PC-3 (cell line): ENCODE data around the gene MARCHF6. TPM values are rescaled to one million over a fixed set of nuclear protein-coding genes. Genes with fewer than 3 reads are reported as not detected.
"Not testable (repeated sequence)": the region's sequence is repeated elsewhere in the genome, so short reads cannot be mapped to it uniquely, and the experiment has no call there.

Experiments used
- ATAC-seq: fragments of 200-7000 bp; cut with Tn5 transposase; 2 replicates; pipeline ENCODE4 v1.9.1; 2020; ENCODE audit warnings: mild to moderate bottlenecking, moderate library complexity
- BruUV-seq: library from RNA; stranded (reverse); fragments of 400-500 nt; replicated peaks from 2 replicates; lab custom pipeline; 2021; lab: Mats Ljungman, UMichigan
- CTCF ChIA-PET: fragments of 300-600 bp; sonication (Branson Sonifier 250); formaldehyde crosslinking; loops from one replicate; lab custom pipeline; 2022; ENCODE audit warnings: antibody characterized with exemption; lab: Charles Lee
- POLR2A ChIA-PET: fragments of 300-600 bp; sonication (Branson Sonifier 250); formaldehyde crosslinking; loops from one replicate; lab custom pipeline; 2022; ENCODE audit warnings: antibody characterized with exemption; ENCODE audit not compliant: unreplicated experiment; lab: Charles Lee
- DNase-seq: peaks from one replicate; pipeline ENCODE4 v3.0.0-alpha.2; 2015
- H2AFZ ChIP-seq: fragments of 300-600 bp; sonication (generic); 2 replicates; pipeline ENCODE4 v1.6.0; 2016; ENCODE audit warnings: antibody characterized with exemption, low read length
- H3F3A ChIP-seq: fragments of 300-600 bp; sonication (generic); one replicate; pipeline ENCODE4 v1.6.0; 2017; ENCODE audit warnings: antibody characterized with exemption, low read length, control low read depth, mild to moderate bottlenecking; ENCODE audit not compliant: unreplicated experiment
- H3K27ac ChIP-seq: fragments of 300-600 bp; sonication (generic); 2 replicates; pipeline ENCODE4 v1.5.1; 2016; ENCODE audit warnings: mild to moderate bottlenecking, low read length
- H3K27me3 ChIP-seq: fragments of 300-600 bp; sonication (generic); 2 replicates; pipeline ENCODE4 v1.6.1; 2016; ENCODE audit warnings: low read length, mixed read lengths
- H3K36me3 ChIP-seq: fragments of 300-600 bp; sonication (generic); 2 replicates; pipeline ENCODE4 v1.6.1; 2016; ENCODE audit warnings: low read depth, mixed run types, low read length, mixed read lengths
- H3K4me1 ChIP-seq: fragments of 300-600 bp; sonication (generic); 2 replicates; pipeline ENCODE4 v1.5.1; 2016; ENCODE audit warnings: low read length; ENCODE audit not compliant: insufficient read depth
- H3K4me2 ChIP-seq: fragments of 300-600 bp; sonication (generic); 2 replicates; pipeline ENCODE4 v1.6.0; 2016; ENCODE audit warnings: low read length
- H3K4me3 ChIP-seq: fragments of 300-600 bp; sonication (generic); 2 replicates; pipeline ENCODE4 v1.5.1; 2016; ENCODE audit warnings: mild to moderate bottlenecking, low read length, mixed read lengths
- H3K79me2 ChIP-seq: fragments of 300-600 bp; sonication (generic); 2 replicates; pipeline ENCODE4 v1.6.1; 2017; ENCODE audit warnings: low read length, mixed read lengths
- H3K9ac ChIP-seq: fragments of 300-600 bp; sonication (generic); 2 replicates; pipeline ENCODE4 v1.6.0; 2016; ENCODE audit warnings: mild to moderate bottlenecking, low read length
- H3K9me2 ChIP-seq: fragments of 300-600 bp; sonication (generic); replicated peaks from 2 replicates; pipeline ENCODE4 v1.6.1; 2016; ENCODE audit warnings: mixed run types, low read length, mixed read lengths
- H3K9me3 ChIP-seq: fragments of 300-600 bp; sonication (generic); 2 replicates; pipeline ENCODE4 v1.6.1; 2016; ENCODE audit warnings: low read length, mixed read lengths
- H4K20me1 ChIP-seq: fragments of 300-600 bp; sonication (generic); 2 replicates; pipeline ENCODE4 v1.6.1; 2016; ENCODE audit warnings: low read length, mixed read lengths
- CTCF ChIP-seq: fragments of 300-600 bp; sonication (generic); conservative IDR thresholded peaks from 2 replicates; pipeline ENCODE4 v1.5.1; 2017; ENCODE audit warnings: antibody characterized with exemption, low read depth, mild to moderate bottlenecking, low read length
- EZH2 ChIP-seq: fragments of 300-600 bp; sonication (generic); IDR thresholded peaks from one replicate; pipeline ENCODE4 v1.6.1; 2017; ENCODE audit warnings: antibody characterized with exemption, mild to moderate bottlenecking, low read length; ENCODE audit not compliant: unreplicated experiment
- EZH2phosphoT487 ChIP-seq: fragments of 300-600 bp; sonication (generic); IDR thresholded peaks from 2 replicates; pipeline ENCODE4 v1.6.1; 2018; ENCODE audit warnings: mild to moderate bottlenecking, antibody characterized with exemption, low read length, borderline replicate concordance
- intact Hi-C: fragments of 100-400 bp; cut with micrococcal nuclease; formaldehyde crosslinking; loops from 2 replicates; pipeline ENCODE4 v1.9.0; 2023
- total RNA-seq: library from RNA; depleted of rRNA; stranded (reverse); fragments of >200 nt; gene quantifications from 2 replicates; pipeline ENCODE4 v1.2.3, GENCODE V29; 2014

Gene MARCHF6
- total RNA-seq, 1 experiment from 2014 or later = 140 TPM

DNA sequence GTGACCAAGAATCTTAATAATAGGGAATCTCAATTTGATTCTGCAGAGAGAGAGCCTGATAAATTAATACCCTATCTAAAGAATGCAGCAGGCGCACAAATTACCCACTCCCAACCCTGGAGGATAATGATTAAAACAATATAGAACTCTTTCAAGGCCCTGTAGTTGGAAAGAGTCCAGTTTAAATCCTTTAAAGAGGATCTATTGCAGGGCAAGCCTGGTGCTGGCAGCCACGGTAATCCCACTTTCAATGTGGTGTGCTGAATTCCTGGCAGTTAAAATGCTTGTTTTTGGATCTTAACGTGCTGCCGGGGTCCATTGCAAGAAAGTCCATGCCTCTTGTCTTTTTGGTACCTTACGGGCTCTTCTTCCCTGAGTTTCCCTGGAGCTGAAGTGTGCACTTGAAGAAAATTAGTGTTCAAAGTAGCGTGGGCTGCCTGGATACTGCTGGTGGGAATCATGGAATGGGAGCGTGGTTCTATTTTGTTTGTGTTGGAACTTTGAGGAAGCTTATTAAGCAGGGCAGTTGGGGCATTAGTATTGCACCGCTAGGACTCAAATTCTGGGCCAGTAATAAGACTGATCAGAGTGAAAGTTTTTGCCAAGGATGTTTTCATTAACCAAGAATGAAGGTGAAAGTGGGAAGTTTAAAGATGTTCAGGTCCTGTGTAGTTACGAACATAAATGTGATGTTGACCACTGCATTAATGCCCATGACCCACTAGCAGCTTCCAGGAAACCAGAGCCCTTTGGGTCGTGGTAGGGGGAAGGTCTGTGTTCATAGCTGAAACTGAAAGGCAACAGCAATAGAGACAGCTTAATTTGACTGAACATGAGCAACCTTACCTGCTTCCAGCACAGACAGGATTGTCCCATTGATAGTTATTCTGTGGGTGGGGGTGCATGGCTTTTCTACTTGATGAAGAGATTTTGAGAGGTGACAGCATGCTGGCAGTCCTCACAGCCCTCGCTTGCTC lies 20.8 kb downstream of the MARCHF6 start:
- Histone ChIP-seq H2AFZ (no peak overlapping the region), H3K9ac (no peak overlapping the region), H3K9me3 (no peaks in the 10 kb centered on the region), H3K36me3 (peaks cover 13% of the 10 kb centered on the region), H4K20me1 (peaks cover 70% of the 10 kb centered on the region), H3K9me2 (no peaks in the 10 kb centered on the region), H3F3A (no peaks in the 10 kb centered on the region), H3K4me1 (no peaks in the 10 kb centered on the region), H3K27ac (no peak overlapping the region), H3K27me3 (no peaks in the 10 kb centered on the region), H3K79me2 (peaks cover 88% of the 10 kb centered on the region), H3K4me3 (no peak overlapping the region), H3K4me2 (no peak overlapping the region)
- POLR2A ChIA-PET = no interaction called here
- DNase-seq = no peak
- no peak for ATAC-seq
- CTCF ChIA-PET = no interaction called here
- no peak for TF ChIP-seq EZH2
- no peak for TF ChIP-seq CTCF
- no peak for TF ChIP-seq EZH2phosphoT487
- intact Hi-C loops = no loop called here
- BruUV-seq = no TSS peak

- H3K9ac ChIP-seq, H3K4me2 ChIP-seq, H3K9me3 ChIP-seq, H3K4me3 ChIP-seq, POLR2A ChIA-PET, ATAC-seq, H3K4me1 ChIP-seq, H3K9me2 ChIP-seq, H3K27ac ChIP-seq, H3F3A ChIP-seq, BruUV-seq, H3K27me3 ChIP-seq, CTCF ChIA-PET, intact Hi-C loops, DNase-seq, H2AFZ ChIP-seq: not testable (repeated sequence)
- peaks cover 17% of the 10 kb centered on the region for H3K36me3 ChIP-seq
- peaks cover 67% of the 10 kb centered on the region for H4K20me1 ChIP-seq
- H3K79me2 ChIP-seq = peaks cover 85% of the 10 kb centered on the region
Measured at GRCh38 chr5:10375146-10375545, 21.7 kb downstream of the MARCHF6 start.

DNA sequence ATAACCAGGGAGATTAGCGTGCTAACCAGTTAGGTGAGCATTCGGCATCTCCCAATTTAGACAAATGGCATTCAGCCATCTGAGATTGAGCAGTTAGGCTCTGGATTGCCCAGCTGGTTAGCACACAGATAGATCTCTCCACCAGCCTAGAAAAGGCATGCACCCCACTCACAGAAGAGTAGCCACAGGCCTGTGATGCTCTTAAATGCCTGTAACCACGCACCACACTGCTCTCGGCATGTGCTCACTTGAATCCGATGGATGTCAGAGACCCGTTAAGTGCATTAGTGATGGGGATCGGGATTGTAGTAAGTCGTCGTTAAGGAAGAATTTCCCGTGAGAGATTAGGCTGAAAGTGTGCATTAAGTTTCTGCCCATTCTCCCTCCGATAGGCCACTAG lies 23.0 kb downstream of the MARCHF6 start:
- Histone ChIP-seq H3K79me2 (peaks cover 83% of the 10 kb centered on the region), H3K27me3 (no peaks in the 10 kb centered on the region), H3K36me3 (peaks cover 22% of the 10 kb centered on the region), H2AFZ (no peak overlapping the region), H3K4me2 (no peak overlapping the region), H3K9ac (no peak overlapping the region), H3K9me3 (no peaks in the 10 kb centered on the region), H4K20me1 (peaks cover 59% of the 10 kb centered on the region), H3K27ac (no peak overlapping the region), H3K9me2 (no peaks in the 10 kb centered on the region), H3K4me1 (no peaks in the 10 kb centered on the region), H3F3A (no peaks in the 10 kb centered on the region), H3K4me3 (no peak overlapping the region)
- DNase-seq (no peak), ATAC-seq (no peak)
- no TSS peak for BruUV-seq
- intact Hi-C loops = no loop called here
- ChIA-PET POLR2A (no interaction called here), CTCF (no interaction called here)
- TF ChIP-seq EZH2 (no peak), EZH2phosphoT487 (no peak), CTCF (no peak)
